Measurements from ENCODE around the gene WNT3A.

DNA sequence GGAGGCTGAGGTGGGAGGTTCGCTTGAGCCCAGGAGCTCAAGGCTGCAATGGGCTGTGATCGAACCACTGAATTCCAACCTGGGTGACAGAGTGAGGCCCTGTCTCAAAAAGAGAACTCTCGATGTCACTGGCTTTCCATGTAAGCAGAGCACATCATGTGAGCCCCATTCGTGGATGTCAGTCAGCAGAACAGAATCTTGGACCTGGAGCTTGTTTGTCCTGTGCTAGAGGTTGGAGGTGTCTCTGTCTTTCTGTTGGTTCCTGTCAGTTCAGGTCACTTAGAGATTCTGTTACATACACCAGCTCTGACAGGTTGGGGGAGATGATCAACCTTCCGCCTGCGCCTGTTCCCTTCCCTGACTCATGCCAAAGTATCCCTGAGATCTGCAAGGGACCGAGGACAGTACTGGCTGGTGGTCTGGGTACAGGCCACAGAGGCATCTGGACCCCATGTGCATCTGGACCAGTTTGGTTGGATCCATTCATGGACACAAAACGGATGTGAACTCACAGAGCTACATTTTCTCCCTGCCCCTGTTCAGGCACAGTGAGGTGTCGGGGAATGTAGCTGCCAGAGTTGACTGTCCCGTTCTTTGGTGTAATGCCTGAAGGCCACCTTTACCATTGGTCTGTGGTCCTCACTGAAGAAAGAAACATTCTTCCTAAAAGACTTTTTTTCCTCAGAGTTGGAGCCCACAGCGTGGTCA is 85.7 kb downstream of the WNT3A start:
- TF ChIP-seq, protein P1, sequence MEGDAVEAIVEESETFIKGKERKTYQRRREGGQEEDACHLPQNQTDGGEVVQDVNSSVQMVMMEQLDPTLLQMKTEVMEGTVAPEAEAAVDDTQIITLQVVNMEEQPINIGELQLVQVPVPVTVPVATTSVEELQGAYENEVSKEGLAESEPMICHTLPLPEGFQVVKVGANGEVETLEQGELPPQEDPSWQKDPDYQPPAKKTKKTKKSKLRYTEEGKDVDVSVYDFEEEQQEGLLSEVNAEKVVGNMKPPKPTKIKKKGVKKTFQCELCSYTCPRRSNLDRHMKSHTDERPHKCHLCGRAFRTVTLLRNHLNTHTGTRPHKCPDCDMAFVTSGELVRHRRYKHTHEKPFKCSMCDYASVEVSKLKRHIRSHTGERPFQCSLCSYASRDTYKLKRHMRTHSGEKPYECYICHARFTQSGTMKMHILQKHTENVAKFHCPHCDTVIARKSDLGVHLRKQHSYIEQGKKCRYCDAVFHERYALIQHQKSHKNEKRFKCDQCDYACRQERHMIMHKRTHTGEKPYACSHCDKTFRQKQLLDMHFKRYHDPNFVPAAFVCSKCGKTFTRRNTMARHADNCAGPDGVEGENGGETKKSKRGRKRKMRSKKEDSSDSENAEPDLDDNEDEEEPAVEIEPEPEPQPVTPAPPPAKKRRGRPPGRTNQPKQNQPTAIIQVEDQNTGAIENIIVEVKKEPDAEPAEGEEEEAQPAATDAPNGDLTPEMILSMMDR (IDR thresholded peaks at IDR 0.05; ENCODE audit: low read depth, low read length) = no peak
- TF ChIP-seq MYC (IDR thresholded peaks at IDR 0.05; ENCODE audit: low read depth, low read length) = no peak
- TF ChIP-seq POLR2A (IDR thresholded peaks at IDR 0.05; ENCODE audit: extremely low read depth, insufficient read length) = no peak

Measured in NB4 (cell line).